Endothelial cell of umbilical vein (primary cell): ENCODE data around the gene ENKUR. TPM values are rescaled to one million over a fixed set of nuclear protein-coding genes. Genes with fewer than 3 reads are reported as not detected.

Experiments used
- BruUV-seq: library from RNA; stranded (reverse); fragments of 400-500 nt; replicated peaks from 2 replicates; lab custom pipeline; 2021; lab: Mats Ljungman, UMichigan
- CTCF ChIA-PET: fragments of 300-600, 350-600 bp; sonication (Branson Sonifier 250); formaldehyde crosslinking; loops from one replicate; lab custom pipeline; 2021; ENCODE audit warnings: antibody characterized with exemption, inconsistent platforms; lab: Charles Lee
- POLR2A ChIA-PET: fragments of 300-600, 350-600 bp; sonication (Branson Sonifier 250); formaldehyde crosslinking; loops from one replicate; lab custom pipeline; 2021; ENCODE audit warnings: antibody characterized with exemption, inconsistent platforms; lab: Charles Lee
- DNase-seq: peaks from one replicate; pipeline ENCODE4 v3.0.0-alpha.2; 2011; ENCODE audit warnings: low read depth, low spot score
- FAIRE-seq: peaks from 2 replicates; lab custom pipeline; 2011; peaks lifted over from hg19 to GRCh38; lab: Jason Lieb, UNC
- H2AFZ ChIP-seq: 2 replicates; pipeline ENCODE4 v1.6.0; 2012; ENCODE audit warnings: low read depth, low read length, control low read depth, inconsistent platforms
- H3K27ac ChIP-seq: 2 replicates; pipeline ENCODE4 v1.5.1; 2011; ENCODE audit warnings: low read depth, mild to moderate bottlenecking, control low read depth, low read length, moderate library complexity; ENCODE audit not compliant: insufficient read depth
- H3K27me3 ChIP-seq, 2 experiments: 2 replicates each; pipeline versions ENCODE4 v1.6.0 to v1.6.1; 2011; ENCODE audit warnings: low read length in 2 of 2, mixed read lengths in 1 of 2; ENCODE audit not compliant: control insufficient read depth in 2 of 2, insufficient read depth in 2 of 2
- H3K36me3 ChIP-seq, 2 experiments: 2 replicates in 1 of 2; 3 replicates in 1 of 2; pipeline ENCODE4 v1.5.1; 2011; ENCODE audit warnings: low read length in 2 of 2, mild to moderate bottlenecking in 1 of 2, moderate library complexity in 1 of 2; ENCODE audit not compliant: control insufficient read depth in 2 of 2, insufficient read depth in 2 of 2; ENCODE audit errors: extremely low read depth in 1 of 2
- H3K4me1 ChIP-seq: 3 replicates; pipeline ENCODE4 v1.5.1; 2011; ENCODE audit warnings: mild to moderate bottlenecking, low read length; ENCODE audit not compliant: control insufficient read depth, insufficient read depth; ENCODE audit errors: extremely low read depth
- H3K4me2 ChIP-seq: 2 replicates; pipeline ENCODE4 v1.6.1; 2011; ENCODE audit warnings: low read length, control low read depth, mixed read lengths; ENCODE audit not compliant: insufficient read depth
- H3K4me3 ChIP-seq, 3 experiments: fragments of 200-600 bp in 1 of 3; sonication (generic), shearing (Covaris generic) in 1 of 3; replicated peaks in 1 of 3; 2 replicates each; pipeline ENCODE4 v1.5.1; 2011 to 2016; ENCODE audit warnings: control low read depth in 3 of 3, low read length in 3 of 3, mild to moderate bottlenecking in 2 of 3, inconsistent platforms in 1 of 3, low read depth in 1 of 3, moderate library complexity in 1 of 3; ENCODE audit not compliant: insufficient read depth in 1 of 3
- H3K79me2 ChIP-seq: 2 replicates; pipeline ENCODE4 v1.6.0; 2012; ENCODE audit warnings: low read length, inconsistent platforms; ENCODE audit not compliant: control insufficient read depth, insufficient read depth
- H3K9ac ChIP-seq: replicated peaks from 2 replicates; pipeline ENCODE3; 2011; ENCODE audit warnings: low read length, control low read depth; ENCODE audit not compliant: insufficient read depth; ENCODE audit errors: extremely low read depth
- H3K9me1 ChIP-seq: replicated peaks from 3 replicates; pipeline ENCODE4 v1.6.0; 2011; ENCODE audit warnings: mild to moderate bottlenecking, low read length; ENCODE audit not compliant: control insufficient read depth, insufficient read depth; ENCODE audit errors: extremely low read depth
- H3K9me3 ChIP-seq: replicated peaks from 2 replicates; pipeline ENCODE4 v1.5.1; 2012; ENCODE audit warnings: low read length, inconsistent platforms; ENCODE audit not compliant: control insufficient read depth, insufficient read depth
- H4K20me1 ChIP-seq: replicated peaks from 2 replicates; pipeline ENCODE3; 2011; ENCODE audit warnings: mild to moderate bottlenecking, low read length; ENCODE audit not compliant: control insufficient read depth, insufficient read depth; ENCODE audit errors: extremely low read depth
- EZH2 ChIP-seq: IDR thresholded peaks from 2 replicates; pipeline ENCODE4 v1.6.1; 2012; ENCODE audit warnings: borderline replicate concordance, low read depth, mild to moderate bottlenecking, moderate library complexity, low read length, inconsistent platforms; ENCODE audit not compliant: severe bottlenecking
- FOS ChIP-seq: IDR thresholded peaks from 2 replicates; pipeline ENCODE4 v1.6.1; 2011; ENCODE audit warnings: mild to moderate bottlenecking, low read length, moderate library complexity, borderline replicate concordance; ENCODE audit not compliant: insufficient read depth
- GATA2 ChIP-seq: IDR thresholded peaks from 2 replicates; pipeline ENCODE4 v1.7.0; 2011; ENCODE audit warnings: low read depth, mild to moderate bottlenecking, moderate library complexity, mixed read lengths, low read length; ENCODE audit not compliant: insufficient read length, insufficient read depth
- JUN ChIP-seq: IDR thresholded peaks from 2 replicates; pipeline ENCODE4 v1.6.1; 2011; ENCODE audit warnings: borderline replicate concordance, low read depth; ENCODE audit not compliant: insufficient read length, insufficient read depth
- MYC ChIP-seq: IDR thresholded peaks from one replicate; pipeline ENCODE4 v1.6.1; 2011; ENCODE audit warnings: mild to moderate bottlenecking, low read depth, low read length
- POLR2A ChIP-seq: IDR thresholded peaks from 2 replicates; pipeline ENCODE4 v1.6.1; 2012; ENCODE audit warnings: low read depth, mild to moderate bottlenecking, control low read depth, low read length
- POLR2AphosphoS5 ChIP-seq: IDR thresholded peaks from 2 replicates; pipeline ENCODE4 v1.6.1; 2012; ENCODE audit warnings: low read depth, mild to moderate bottlenecking, control low read depth, low read length, moderate library complexity; ENCODE audit not compliant: insufficient read depth
- dilution Hi-C: fragments of 300-500 bp; cut with MboI; formaldehyde crosslinking; loops from one replicate; pipeline ENCODE4 v1.15.0; 2019; ENCODE audit warnings: low sequenced_read_pairs; ENCODE audit not compliant: extremely low pct_ligation_motif_present
- intact Hi-C: fragments of 100-400 bp; cut with micrococcal nuclease; formaldehyde crosslinking; loops from one replicate; pipeline ENCODE4 v1.10.0; 2022
- polyA plus RNA-seq, 4 experiments: library from polyadenylated mRNA; depleted of rRNA in 3 of 4; stranded (reverse) in 3 of 4; unstranded in 1 of 4; fragments of >200 nt; gene quantifications; 2 replicates each; pipeline versions ENCODE4 v1.2.1 to v1.2.3, GENCODE V29; 2011 to 2012; ENCODE audit warnings: missing spikeins in 1 of 4
- total RNA-seq: library from RNA; stranded (reverse); gene quantifications from 2 replicates; pipeline ENCODE4 v1.2.3, GENCODE V29; 2021
- TF ChIP-seq, protein P1 (sequence below): IDR thresholded peaks from 2 replicates; pipeline ENCODE4 v1.6.1; 2011; ENCODE audit not compliant: insufficient read depth, insufficient read length
- TF ChIP-seq, protein P2 (sequence below), 2 donors: IDR thresholded peaks; 1 replicate in 1 of 2; 2 replicates in 1 of 2; pipeline ENCODE4 v1.5.1; 2011; ENCODE audit warnings: low read length in 2 of 2, mild to moderate bottlenecking in 2 of 2, moderate library complexity in 2 of 2, control low read depth in 1 of 2, inconsistent platforms in 1 of 2, low read depth in 1 of 2; ENCODE audit not compliant: insufficient read depth in 1 of 2; ENCODE audit errors: extremely low read depth in 1 of 2

Gene ENKUR
- total and polyA plus RNA-seq, 2 donors (not counting 3 experiments of a cell fraction or from before 2014, with no cell fraction given), result 0.07 to 0.35 TPM

DNA sequence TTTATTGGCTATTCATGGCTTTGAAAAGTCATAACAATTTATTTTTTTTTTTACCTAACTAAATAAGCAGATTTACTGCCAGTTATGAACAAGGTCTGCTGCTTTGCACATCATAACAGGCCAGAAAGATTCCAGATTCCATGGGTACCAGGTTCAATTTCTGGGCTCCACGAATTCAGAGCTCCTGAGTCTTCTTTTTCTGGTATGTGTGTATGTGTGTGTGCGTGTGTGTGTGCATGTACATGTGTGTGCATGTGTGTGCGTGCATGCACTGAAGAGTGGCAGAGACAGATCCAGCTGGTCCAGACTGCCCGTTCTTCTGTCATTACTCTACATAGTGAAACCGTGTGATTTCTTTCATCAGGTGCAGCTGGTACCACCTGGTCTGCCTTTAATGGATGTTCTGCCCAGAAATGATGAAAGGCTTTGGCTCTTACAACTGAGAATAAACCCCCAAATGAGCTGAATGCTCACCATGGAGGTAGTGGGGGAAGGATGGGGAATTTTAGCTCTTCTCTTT, 48.9 kb downstream of the ENKUR start:
- dilution Hi-C loops, result no loop called here
- FAIRE-seq, result no peak
- intact Hi-C loops, result no loop called here

More for the DNA sequence above, 48.9 kb downstream of the ENKUR start:
- no peaks in the 10 kb centered on the region for H3K36me3 ChIP-seq
- no peak overlapping the region for H3K4me3 ChIP-seq
- H3K27ac ChIP-seq, result no peak overlapping the region
- no peaks in the 10 kb centered on the region for H4K20me1 ChIP-seq
- ChIA-PET POLR2A (no interaction called here), CTCF (no interaction called here)
- DNase-seq, result no peak
- no TSS peak for BruUV-seq
- H3K9me3 ChIP-seq, result no peaks in the 10 kb centered on the region
- H3K9me1 ChIP-seq, result no peaks in the 10 kb centered on the region
- TF ChIP-seq GATA2 (no peak), POLR2A (no peak), FOS (no peak), MYC (no peak), POLR2AphosphoS5 (no peak), JUN (no peak), EZH2 (no peak)
- TF ChIP-seq, protein P1, sequence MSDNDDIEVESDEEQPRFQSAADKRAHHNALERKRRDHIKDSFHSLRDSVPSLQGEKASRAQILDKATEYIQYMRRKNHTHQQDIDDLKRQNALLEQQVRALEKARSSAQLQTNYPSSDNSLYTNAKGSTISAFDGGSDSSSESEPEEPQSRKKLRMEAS, result no peak
- TF ChIP-seq, protein P2, sequence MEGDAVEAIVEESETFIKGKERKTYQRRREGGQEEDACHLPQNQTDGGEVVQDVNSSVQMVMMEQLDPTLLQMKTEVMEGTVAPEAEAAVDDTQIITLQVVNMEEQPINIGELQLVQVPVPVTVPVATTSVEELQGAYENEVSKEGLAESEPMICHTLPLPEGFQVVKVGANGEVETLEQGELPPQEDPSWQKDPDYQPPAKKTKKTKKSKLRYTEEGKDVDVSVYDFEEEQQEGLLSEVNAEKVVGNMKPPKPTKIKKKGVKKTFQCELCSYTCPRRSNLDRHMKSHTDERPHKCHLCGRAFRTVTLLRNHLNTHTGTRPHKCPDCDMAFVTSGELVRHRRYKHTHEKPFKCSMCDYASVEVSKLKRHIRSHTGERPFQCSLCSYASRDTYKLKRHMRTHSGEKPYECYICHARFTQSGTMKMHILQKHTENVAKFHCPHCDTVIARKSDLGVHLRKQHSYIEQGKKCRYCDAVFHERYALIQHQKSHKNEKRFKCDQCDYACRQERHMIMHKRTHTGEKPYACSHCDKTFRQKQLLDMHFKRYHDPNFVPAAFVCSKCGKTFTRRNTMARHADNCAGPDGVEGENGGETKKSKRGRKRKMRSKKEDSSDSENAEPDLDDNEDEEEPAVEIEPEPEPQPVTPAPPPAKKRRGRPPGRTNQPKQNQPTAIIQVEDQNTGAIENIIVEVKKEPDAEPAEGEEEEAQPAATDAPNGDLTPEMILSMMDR (IDR thresholded peaks at IDR 0.05; ENCODE audit: extremely low read depth in 1 of 2, insufficient read depth in 1 of 2, low read depth in 1 of 2, low read length in 2 of 2), result no peak
- H3K4me1 ChIP-seq, result no peaks in the 10 kb centered on the region
- H2AFZ ChIP-seq, result no peak overlapping the region
- no peak overlapping the region for H3K9ac ChIP-seq
- H3K27me3 ChIP-seq, result no peaks in the 10 kb centered on the region
- H3K79me2 ChIP-seq, result no peaks in the 10 kb centered on the region
- H3K4me2 ChIP-seq, result no peak overlapping the region
